Prostate gland (tissue), 2 donors: ENCODE data around the gene PDE7B.

ENCODE experiments used
- CTCF ChIP-seq, 4 experiments: fragments of 200-600 bp in 2 of 4; fragments of 450-650 bp in 2 of 4; sonication (generic) in 2 of 4; IDR thresholded peaks; 1 replicate in 3 of 4; 2 replicates in 1 of 4; pipeline ENCODE4 v1.5.1; 2016 to 2019; ENCODE audit warnings: antibody characterized with exemption in 4 of 4, mild to moderate bottlenecking in 2 of 4, moderate library complexity in 2 of 4
- POLR2A ChIP-seq: fragments of 450-650 bp; IDR thresholded peaks from one replicate; pipeline ENCODE4 v1.6.1; 2016; ENCODE audit warnings: antibody characterized with exemption, mild to moderate bottlenecking
- POLR2AphosphoS5 ChIP-seq: sonication (generic); formaldehyde crosslinking; IDR thresholded peaks from one replicate; pipeline ENCODE4 v1.6.1; 2017; ENCODE audit warnings: antibody characterized with exemption

GRCh38 chr6:135940616-135941167, 89.2 kb downstream of the PDE7B start:
- TF ChIP-seq CTCF (IDR thresholded peaks at IDR 0.05) = no peak
- no peak for TF ChIP-seq POLR2AphosphoS5
- no peak for TF ChIP-seq POLR2A
